Measurements from ENCODE around the gene BYSL.

The BYSL gene

DNA sequence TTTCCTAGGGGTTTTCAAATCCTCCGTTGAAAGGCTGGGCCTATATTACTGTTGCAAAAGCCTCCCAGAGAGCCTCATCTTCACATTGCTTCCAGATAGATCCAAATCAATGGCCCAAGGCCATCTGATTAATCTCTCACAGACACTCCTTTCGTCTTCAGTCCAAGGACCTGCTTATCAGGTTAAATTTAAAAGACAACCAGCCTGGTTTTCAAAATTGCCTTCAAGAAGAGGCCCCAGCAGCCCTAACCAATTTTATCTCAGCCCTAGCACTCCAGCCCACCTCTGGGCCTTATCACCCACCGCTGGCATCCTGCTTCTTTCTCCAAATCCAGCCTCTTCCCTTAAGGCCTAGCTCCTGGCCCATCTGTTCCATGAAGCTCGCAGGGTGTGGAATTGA lies 35.8 kb downstream of the BYSL start:
- DNase-seq (ENCODE audit: low read depth), result no peak
- TF ChIP-seq, protein P1, sequence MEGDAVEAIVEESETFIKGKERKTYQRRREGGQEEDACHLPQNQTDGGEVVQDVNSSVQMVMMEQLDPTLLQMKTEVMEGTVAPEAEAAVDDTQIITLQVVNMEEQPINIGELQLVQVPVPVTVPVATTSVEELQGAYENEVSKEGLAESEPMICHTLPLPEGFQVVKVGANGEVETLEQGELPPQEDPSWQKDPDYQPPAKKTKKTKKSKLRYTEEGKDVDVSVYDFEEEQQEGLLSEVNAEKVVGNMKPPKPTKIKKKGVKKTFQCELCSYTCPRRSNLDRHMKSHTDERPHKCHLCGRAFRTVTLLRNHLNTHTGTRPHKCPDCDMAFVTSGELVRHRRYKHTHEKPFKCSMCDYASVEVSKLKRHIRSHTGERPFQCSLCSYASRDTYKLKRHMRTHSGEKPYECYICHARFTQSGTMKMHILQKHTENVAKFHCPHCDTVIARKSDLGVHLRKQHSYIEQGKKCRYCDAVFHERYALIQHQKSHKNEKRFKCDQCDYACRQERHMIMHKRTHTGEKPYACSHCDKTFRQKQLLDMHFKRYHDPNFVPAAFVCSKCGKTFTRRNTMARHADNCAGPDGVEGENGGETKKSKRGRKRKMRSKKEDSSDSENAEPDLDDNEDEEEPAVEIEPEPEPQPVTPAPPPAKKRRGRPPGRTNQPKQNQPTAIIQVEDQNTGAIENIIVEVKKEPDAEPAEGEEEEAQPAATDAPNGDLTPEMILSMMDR (IDR thresholded peaks at IDR 0.05; ENCODE audit: low read length, missing control alignments), result no peak
- H3K4me3 ChIP-seq (replicated peaks; ENCODE audit: low read depth, low read length), result no peak overlapping the region

DNA sequence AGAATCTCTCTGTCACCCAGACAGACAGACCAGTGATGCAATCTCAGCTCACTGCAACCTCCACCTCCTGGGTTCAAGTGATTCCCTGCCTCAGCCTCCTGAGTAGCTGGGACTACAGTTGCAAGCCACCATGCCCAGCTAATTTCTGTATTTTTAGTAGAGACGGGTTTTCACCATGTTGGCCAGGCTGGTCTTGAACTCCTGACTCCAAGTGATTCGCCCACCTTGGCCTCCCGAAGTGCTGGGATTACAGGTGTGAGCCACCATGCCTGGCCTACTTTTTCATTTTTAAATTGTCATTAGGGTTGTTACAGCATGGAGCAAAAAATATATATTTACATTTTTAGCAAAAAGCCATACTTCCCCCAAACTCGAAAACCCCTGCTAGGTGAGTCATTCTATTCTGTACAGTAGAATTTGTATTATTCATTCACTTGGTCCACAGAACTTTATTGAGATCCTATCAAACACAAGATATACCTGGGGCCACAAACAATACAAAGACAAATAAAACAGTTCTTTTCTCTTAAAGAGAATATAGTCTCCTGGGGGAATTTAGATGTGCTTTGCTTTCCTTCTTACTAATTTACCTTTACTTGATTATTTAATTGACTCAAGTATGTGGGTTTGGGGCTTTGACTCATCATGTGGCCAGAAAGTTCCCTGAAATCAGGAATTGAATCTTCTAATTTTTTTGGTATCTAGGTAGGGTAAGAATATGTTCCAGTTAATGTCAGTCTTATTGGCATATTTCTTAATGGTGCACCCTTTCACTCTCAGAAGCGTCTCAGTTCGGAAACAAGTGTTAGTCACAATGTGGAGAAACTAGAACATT lies 36.9 kb downstream of the BYSL start:
- H3K4me3 ChIP-seq (replicated peaks; ENCODE audit: low read depth, low read length), result no peak overlapping the region
- DNase-seq (ENCODE audit: low read depth), result no peak
- TF ChIP-seq, protein P1 (IDR thresholded peaks at IDR 0.05; ENCODE audit: low read length, missing control alignments), result no peak

DNA sequence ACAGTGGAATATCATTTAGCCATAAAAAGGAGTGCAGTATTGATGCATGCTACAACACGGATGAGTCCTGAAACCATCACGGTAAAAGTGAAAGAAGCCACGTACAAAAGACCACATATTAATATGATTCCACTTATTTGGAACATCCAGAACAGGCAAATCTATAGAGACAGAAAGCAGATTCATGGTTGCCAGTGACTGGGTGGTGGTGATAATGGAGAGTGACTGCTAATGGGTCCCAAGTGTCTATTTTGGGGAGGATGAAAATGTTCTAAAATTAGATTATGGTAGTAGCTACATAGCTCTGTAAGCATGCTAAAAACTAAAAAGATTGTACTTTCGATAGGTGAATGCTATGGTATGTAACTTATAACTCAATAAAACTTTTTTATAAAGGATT lies 38.7 kb downstream of the BYSL start:
- DNase-seq (ENCODE audit: low read depth), result no peak
- H3K4me3 ChIP-seq (replicated peaks; ENCODE audit: low read depth, low read length), result no peak overlapping the region
- TF ChIP-seq, protein P1 (IDR thresholded peaks at IDR 0.05; ENCODE audit: low read length, missing control alignments), result no peak

DNA sequence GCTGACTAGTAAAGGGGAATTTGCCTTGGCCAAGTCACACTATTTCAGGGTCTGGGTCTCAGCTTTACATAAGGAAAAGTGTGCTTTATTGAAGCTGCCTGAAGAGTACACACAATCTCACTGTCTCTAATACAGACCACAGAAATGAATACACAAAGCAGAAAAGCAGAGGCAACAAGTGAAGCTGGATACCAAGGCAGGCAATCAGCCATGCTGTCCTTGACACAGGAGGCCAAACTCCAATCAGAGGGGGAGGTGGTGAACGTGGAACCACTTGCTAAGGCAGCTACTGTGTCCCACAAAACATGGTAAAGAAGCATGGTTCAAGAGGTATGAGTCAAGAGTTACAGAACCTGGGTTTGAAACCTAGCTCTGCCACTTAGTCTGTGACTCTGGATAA lies 42.1 kb downstream of the BYSL start:
- no peak overlapping the region for H3K4me3 ChIP-seq (replicated peaks; ENCODE audit: low read depth, low read length)
- DNase-seq (ENCODE audit: low read depth), result no peak
- TF ChIP-seq, protein P1 (IDR thresholded peaks at IDR 0.05; ENCODE audit: low read length, missing control alignments), result no peak

DNA sequence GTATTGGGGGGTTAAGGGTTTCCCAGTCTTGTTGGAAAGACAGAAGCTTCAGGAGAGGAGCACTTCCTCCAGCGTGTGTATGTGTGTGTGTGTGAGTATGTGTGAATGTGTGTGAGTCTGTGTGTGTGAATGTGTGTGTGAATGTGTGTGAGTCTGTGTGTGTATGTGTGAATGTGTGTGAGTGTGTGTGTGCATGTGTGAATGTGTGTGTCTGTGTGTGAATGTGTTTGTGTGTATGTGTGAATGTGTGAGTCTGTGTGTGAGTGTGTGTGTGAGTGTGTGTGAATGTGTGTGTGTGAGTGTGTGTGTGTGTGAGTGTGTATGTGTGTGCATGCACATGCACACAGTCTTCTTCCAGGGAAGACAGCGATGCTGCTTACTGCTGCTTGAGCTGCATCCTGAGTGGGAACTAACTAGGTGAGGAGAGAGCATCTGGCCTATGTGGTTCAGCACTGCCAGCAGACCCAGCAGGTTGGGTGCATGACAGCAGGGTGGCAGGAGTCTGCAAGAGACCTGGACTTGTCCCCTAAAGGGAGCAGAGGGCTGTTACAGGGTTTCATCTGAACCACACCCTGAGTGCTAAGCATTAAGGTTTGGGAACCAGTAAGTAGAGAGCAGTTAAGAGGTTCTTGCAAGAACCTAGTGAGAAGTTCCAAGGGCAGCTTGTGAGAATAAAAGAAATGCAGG lies 43.0 kb downstream of the BYSL start:
- DNase-seq (ENCODE audit: low read depth), result no peak
- TF ChIP-seq, protein P1 (IDR thresholded peaks at IDR 0.05; ENCODE audit: low read length, missing control alignments), result no peak

DNA sequence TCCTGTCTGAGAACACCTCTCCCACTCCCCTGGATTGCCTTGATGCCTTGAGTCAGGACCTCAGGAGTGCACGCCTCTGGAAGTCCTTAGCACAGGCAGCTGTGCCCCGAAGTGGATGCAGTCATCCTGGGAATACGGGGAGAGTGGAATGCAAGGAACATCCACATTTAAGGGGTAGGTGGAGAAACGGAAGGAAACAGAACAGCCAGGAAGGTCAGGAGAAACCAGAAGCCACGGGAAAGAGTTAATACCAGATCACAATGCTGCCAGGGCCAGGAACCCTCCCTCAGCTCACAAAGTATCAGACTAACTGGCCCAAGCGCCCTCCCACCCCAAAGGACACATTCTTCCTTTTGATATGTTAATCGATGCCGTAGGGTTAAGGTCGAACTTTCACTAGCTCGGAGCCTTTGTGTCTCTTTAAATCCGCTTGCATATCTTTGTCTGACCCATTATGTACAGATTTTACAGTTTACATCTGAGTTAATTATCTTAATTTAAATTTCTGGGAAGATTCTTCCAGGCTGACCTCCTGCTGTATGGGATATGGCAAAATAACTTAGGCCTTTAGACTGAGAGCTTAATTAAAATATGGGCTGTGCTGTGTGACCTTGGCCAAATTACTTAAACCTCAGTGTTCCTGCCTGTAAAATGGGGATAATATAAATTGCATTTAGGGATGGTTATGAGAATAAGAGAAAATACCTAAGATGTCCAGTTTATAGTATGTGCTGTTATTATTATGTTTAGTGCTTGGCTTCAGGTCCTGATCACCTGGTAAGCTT lies 44.3 kb downstream of the BYSL start:
- TF ChIP-seq, protein P1 (IDR thresholded peaks at IDR 0.05; ENCODE audit: low read length, missing control alignments), result no peak
- no peak for DNase-seq (ENCODE audit: low read depth)
- H3K4me3 ChIP-seq (replicated peaks; ENCODE audit: low read depth, low read length), result no peak overlapping the region

More for the DNA sequence above, 43.0 kb downstream of the BYSL start:
- no peak overlapping the region for H3K4me3 ChIP-seq (replicated peaks; ENCODE audit: low read depth, low read length)
